K562 (cell line): ENCODE results near the gene TIMM22. TPM values are rescaled to one million over a fixed set of nuclear protein-coding genes. Genes with fewer than 3 reads are reported as not detected.

ENCODE experiments used
- ATAC-seq: fragments of 200-7000 bp; cut with Tn5 transposase; 3 replicates; pipeline ENCODE4 v1.9.1; 2020; ENCODE audit warnings: moderate library complexity
- BruUV-seq: library from RNA; stranded (reverse); fragments of 400-500 nt; replicated peaks from 2 replicates; lab custom pipeline; 2021; lab: Mats Ljungman, UMichigan
- CTCF ChIA-PET: fragments of 300-600 bp; formaldehyde crosslinking; extraction: SDS; loops from one replicate; lab custom pipeline; 2021; ENCODE audit warnings: low intra/inter-chr PET ratio; lab: Yijun Ruan, JAX
- POLR2A ChIA-PET: fragments of 300-600, 350-650 bp; sonication (Branson Sonifier 250); formaldehyde crosslinking; extraction: SDS; loops from one replicate; lab custom pipeline; 2021; ENCODE audit warnings: antibody characterized with exemption, inconsistent platforms; lab: Yijun Ruan, JAX
- DNase-seq, 4 experiments: peaks; one replicate each; pipeline versions ENCODE4 v3.0.0 to v3.0.0-alpha.2; 2011 to 2018; ENCODE audit warnings: low spot score in 3 of 4, mixed read lengths in 3 of 4; ENCODE audit errors: extremely low read depth in 1 of 4
- FAIRE-seq: peaks from 2 replicates; lab custom pipeline; 2011; peaks lifted over from hg19 to GRCh38; lab: Jason Lieb, UNC
- H2AFZ ChIP-seq: 2 replicates; pipeline ENCODE4 v1.6.0; 2011; ENCODE audit warnings: low read depth, low read length, control low read depth, inconsistent platforms
- H3K27ac ChIP-seq: fragments of 200-600 bp; 3 replicates; pipeline ENCODE4 v1.8.0; 2011; ENCODE audit warnings: low read depth, mild to moderate bottlenecking, control low read depth, inconsistent platforms, low read length, moderate library complexity, mixed read lengths; ENCODE audit errors: extremely low read depth
- H3K27me3 ChIP-seq, 2 experiments: fragments of 300-600 bp in 1 of 2; 2 replicates in 1 of 2; 3 replicates in 1 of 2; pipeline versions ENCODE4 v1.6.0 to v1.8.0; 2011; ENCODE audit warnings: inconsistent platforms in 2 of 2, low read length in 2 of 2, mild to moderate bottlenecking in 1 of 2, mixed read lengths in 1 of 2, moderate library complexity in 1 of 2; ENCODE audit not compliant: control insufficient read depth in 2 of 2, insufficient read depth in 2 of 2
- H3K36me3 ChIP-seq: fragments of 300-600 bp; 3 replicates; pipeline ENCODE4 v1.8.0; 2011; ENCODE audit warnings: mild to moderate bottlenecking, low read length, inconsistent platforms; ENCODE audit not compliant: control insufficient read depth, insufficient read depth
- H3K4me1 ChIP-seq, 2 experiments: fragments of 200-600 bp in 1 of 2; replicated peaks in 1 of 2; 2 replicates in 1 of 2; 3 replicates in 1 of 2; pipeline versions ENCODE4 v1.5.1 to v1.8.0; 2011; ENCODE audit warnings: inconsistent platforms in 2 of 2, low read length in 2 of 2, mild to moderate bottlenecking in 1 of 2, mixed read lengths in 1 of 2, moderate library complexity in 1 of 2; ENCODE audit not compliant: control insufficient read depth in 2 of 2, insufficient read depth in 2 of 2
- H3K4me2 ChIP-seq: 2 replicates; pipeline ENCODE4 v1.6.1; 2011; ENCODE audit warnings: low read length, control low read depth, inconsistent platforms, mixed read lengths; ENCODE audit not compliant: insufficient read depth
- H3K4me3 ChIP-seq: fragments of 200-600 bp; sonication (generic), shearing (Covaris generic); 2 replicates; pipeline ENCODE4 v1.5.1; 2016; ENCODE audit warnings: control low read depth, inconsistent platforms
- H3K79me2 ChIP-seq: fragments of 200-600 bp; 3 replicates; pipeline ENCODE4 v1.8.0; 2011; ENCODE audit warnings: low read length, inconsistent platforms; ENCODE audit not compliant: control insufficient read depth, insufficient read depth
- H3K9ac ChIP-seq, 2 experiments: 2 replicates each; pipeline versions ENCODE4 v1.6.0 to v1.6.1; 2011; ENCODE audit warnings: low read depth in 2 of 2, low read length in 2 of 2, control low read depth in 1 of 2, inconsistent platforms in 1 of 2, mild to moderate bottlenecking in 1 of 2, mixed read lengths in 1 of 2; ENCODE audit not compliant: insufficient read depth in 1 of 2
- H3K9me1 ChIP-seq: one replicate; pipeline ENCODE4 v1.6.0; 2011; ENCODE audit warnings: inconsistent platforms, mild to moderate bottlenecking, low read length, moderate library complexity; ENCODE audit not compliant: control insufficient read depth, insufficient read depth
- H3K9me3 ChIP-seq: replicated peaks from 2 replicates; pipeline ENCODE4 v1.5.1; 2011; ENCODE audit warnings: low read depth, low read length, inconsistent platforms; ENCODE audit not compliant: control insufficient read depth, insufficient read depth
- H4K20me1 ChIP-seq: replicated peaks from 2 replicates; pipeline ENCODE4 v1.6.1; 2011; ENCODE audit warnings: low read length, inconsistent platforms, mixed read lengths; ENCODE audit not compliant: control insufficient read depth, insufficient read depth
- CBX3 ChIP-seq, 2 experiments: IDR thresholded peaks; 1 replicate in 1 of 2; 2 replicates in 1 of 2; pipeline ENCODE4 v1.6.1; 2012; ENCODE audit warnings: inconsistent platforms in 2 of 2, low read length in 2 of 2, borderline replicate concordance in 1 of 2, control low read depth in 1 of 2
- CBX8 ChIP-seq: fragments of 200-600 bp; sonication (generic); IDR thresholded peaks from 2 replicates; pipeline ENCODE4 v1.6.1; 2012; ENCODE audit warnings: borderline replicate concordance, mixed run types, low read depth, mild to moderate bottlenecking, moderate library complexity, mixed read lengths, low read length, control low read depth, inconsistent platforms; ENCODE audit not compliant: poor library complexity, severe bottlenecking; ENCODE audit errors: extremely low read depth
- KDM4B ChIP-seq, 2 experiments: fragments of 450-650 bp in 1 of 2; sonication (generic) in 1 of 2; IDR thresholded peaks; 2 replicates each; pipeline ENCODE4 v1.6.1; 2016 to 2017; ENCODE audit warnings: borderline replicate concordance in 2 of 2, antibody characterized with exemption in 1 of 2, low read depth in 1 of 2, mild to moderate bottlenecking in 1 of 2
- LCOR ChIP-seq: sonication (generic); formaldehyde crosslinking; IDR thresholded peaks from 2 replicates; pipeline ENCODE4 v1.8.0; 2022; ENCODE audit warnings: mild to moderate bottlenecking, missing genetic modification reagents
- MLX ChIP-seq, 2 experiments: fragments of 450-650 bp in 1 of 2; sonication (generic) in 1 of 2; formaldehyde crosslinking; conservative IDR thresholded peaks; 2 replicates each; pipeline versions ENCODE4 v1.4.0 to v1.8.1; 2020 to 2022; ENCODE audit warnings: mild to moderate bottlenecking in 1 of 2, missing genetic modification reagents in 1 of 2
- NCOA1 ChIP-seq: fragments of 450-650 bp; IDR thresholded peaks from 2 replicates; pipeline ENCODE4 v1.6.1; 2016; ENCODE audit warnings: low read depth
- RBM34 ChIP-seq: fragments of 200-400 bp; formaldehyde crosslinking; IDR thresholded peaks from 2 replicates; pipeline ENCODE4 v1.6.1; 2018; ENCODE audit warnings: low read length, borderline replicate concordance; ENCODE audit not compliant: insufficient read depth
- TRIM24 ChIP-seq, 2 experiments: fragments of 450-650 bp; IDR thresholded peaks; 2 replicates each; pipeline ENCODE4 v1.6.1; 2016
- ZNF140 ChIP-seq: fragments of 250-450 bp; sonication (Bioruptor Pico); IDR thresholded peaks from 2 replicates; pipeline ENCODE4 v1.8.0; 2021; ENCODE audit warnings: moderate library complexity, mild to moderate bottlenecking, inconsistent platforms
- ZNF79 ChIP-seq: fragments of 250-450 bp; sonication (Bioruptor Pico); IDR thresholded peaks from 2 replicates; pipeline ENCODE4 v1.4.0; 2020; ENCODE audit warnings: low read depth, mild to moderate bottlenecking, moderate library complexity
- ZSCAN29 ChIP-seq: fragments of 450-650 bp; IDR thresholded peaks from 2 replicates; pipeline ENCODE4 v1.6.1; 2017
- WGBS: fragments of 100-300 bp; shearing (Covaris generic); methylation state at CpG from one replicate; pipeline ENCODE4 v1.1.6; 2016; ENCODE audit warnings: low coverage, mixed read lengths; ENCODE audit not compliant: insufficient coverage; ENCODE audit errors: missing lambda C conversion rate; 5-methylcytosine and 5-hydroxymethylcytosine counted together
- in situ Hi-C: fragments of 300-500 bp; cut with MboI; formaldehyde crosslinking; loops from 4 replicates; pipeline ENCODE4 v1.15.0; 2018; ENCODE audit warnings: inconsistent platforms, mixed read lengths
- intact Hi-C: fragments of 100-400 bp; cut with micrococcal nuclease; formaldehyde crosslinking; loops from 2 replicates; pipeline ENCODE4 v1.14.2; 2022
- polyA plus RNA-seq, 8 experiments: library from polyadenylated mRNA; depleted of rRNA in 4 of 8; stranded (reverse) in 5 of 8; unstranded in 3 of 8; fragments of >200 nt; fragmentation: Nextera tagmentation in 2 of 8; fragmentation: Illumina TruSeq in 1 of 8; extraction: Ambion mirVana in 2 of 8; extraction: Trizol in 1 of 8; gene quantifications; 2 replicates each; pipeline versions ENCODE4 v1.2.1 to v1.2.3, GENCODE V29; 2011 to 2014; ENCODE audit warnings: inconsistent platforms in 1 of 8, missing spikeins in 1 of 8
- total RNA-seq, 7 experiments: library from RNA; depleted of rRNA in 6 of 7; stranded (reverse); fragments of >200 nt in 6 of 7; fragmentation: Illumina TruSeq in 2 of 7; extraction: Trizol in 2 of 7; gene quantifications; 2 replicates each; pipeline versions ENCODE4 v1.2.1 to v1.2.3, GENCODE V29; 2011 to 2021; ENCODE audit warnings: low replicate concordance in 1 of 7
- TF ChIP-seq, protein P1 (sequence below): sonication (generic); formaldehyde crosslinking; IDR thresholded peaks from 2 replicates; pipeline ENCODE4 v1.8.0; 2022; ENCODE audit warnings: mild to moderate bottlenecking, missing genetic modification reagents

TIMM22 gene
- total and polyA plus RNA-seq, 9 of the 15 experiments (the other 6 are each of a cell fraction or from before 2014, with no cell fraction given), result 5.9 to 14.1 (median 10.3) TPM

DNA sequence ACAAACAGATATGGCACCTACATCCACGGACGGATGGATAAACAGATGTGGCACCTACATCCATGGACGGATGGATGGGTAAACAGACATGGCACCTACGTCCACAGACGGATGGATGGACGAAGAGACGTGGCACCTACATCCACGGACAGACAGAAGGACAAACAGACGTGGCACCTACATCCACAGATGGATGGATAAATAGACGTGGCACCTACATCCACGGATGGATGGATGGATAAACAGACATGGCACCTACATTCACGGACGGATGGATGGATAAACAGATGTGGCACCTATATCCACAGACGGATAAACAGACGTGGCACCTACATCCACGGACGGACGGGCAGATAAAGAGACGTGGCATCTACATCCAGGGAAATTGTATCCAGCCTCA, 45.6 kb downstream of the TIMM22 start:
- in situ Hi-C loops (no loop called here), intact Hi-C loops (no loop called here)
- DNase-seq (no peak), ATAC-seq (no peak), FAIRE-seq (no peak)
- H3K9me1 ChIP-seq, result no peaks in the 10 kb centered on the region
- no peaks in the 10 kb centered on the region for H4K20me1 ChIP-seq
- no peaks in the 10 kb centered on the region for H3K9me3 ChIP-seq
- peaks cover 0 to 11% of the 10 kb centered on the region in 2 experiments; a peak in 1 of 5 replicates for H3K4me1 ChIP-seq
- no peak overlapping the region for H2AFZ ChIP-seq
- H3K4me2 ChIP-seq, result no peak overlapping the region
- POLR2A ChIA-PET, result interaction anchor here (0.8 to 1.0 kb wide), 2 partner anchors 9 to 303 kb away, joined by 3 to 4 read pairs; no protein-coding TSS in a partner anchor
- WGBS, result under 1% methylated on average over 15 of the region's 19 CpGs
- no peak overlapping the region for H3K4me3 ChIP-seq
- no peaks in the 10 kb centered on the region for H3K79me2 ChIP-seq
- H3K9ac ChIP-seq, result no peak overlapping the region
- CTCF ChIA-PET, result no interaction called here
- H3K27me3 ChIP-seq, result peaks cover 32 to 77% of the 10 kb centered on the region in 2 experiments; a peak in 4 of 5 replicates
- no TSS peak for BruUV-seq
- no peaks in the 10 kb centered on the region for H3K36me3 ChIP-seq
- no peak overlapping the region for H3K27ac ChIP-seq
- TF ChIP-seq RBM34 (no peak), MLX (CRISPR knock-in tag; conservative IDR thresholded peaks at IDR 0.05) (no peak), ZNF140 (CRISPR knock-in tag) (no peak), CBX8 (no peak), CBX3 (IDR thresholded peaks at IDR 0.05; ENCODE audit: borderline replicate concordance in 1 of 2, low read length in 2 of 2) (no peak), KDM4B (IDR thresholded peaks at IDR 0.05; ENCODE audit: borderline replicate concordance in 2 of 2, low read depth in 1 of 2) (no peak), ZNF79 (no peak), TRIM24 (IDR thresholded peaks at IDR 0.05) (no peak), ZSCAN29 (no peak), NCOA1 (no peak), LCOR (CRISPR knock-in tag) (no peak)
- TF ChIP-seq, protein P1, sequence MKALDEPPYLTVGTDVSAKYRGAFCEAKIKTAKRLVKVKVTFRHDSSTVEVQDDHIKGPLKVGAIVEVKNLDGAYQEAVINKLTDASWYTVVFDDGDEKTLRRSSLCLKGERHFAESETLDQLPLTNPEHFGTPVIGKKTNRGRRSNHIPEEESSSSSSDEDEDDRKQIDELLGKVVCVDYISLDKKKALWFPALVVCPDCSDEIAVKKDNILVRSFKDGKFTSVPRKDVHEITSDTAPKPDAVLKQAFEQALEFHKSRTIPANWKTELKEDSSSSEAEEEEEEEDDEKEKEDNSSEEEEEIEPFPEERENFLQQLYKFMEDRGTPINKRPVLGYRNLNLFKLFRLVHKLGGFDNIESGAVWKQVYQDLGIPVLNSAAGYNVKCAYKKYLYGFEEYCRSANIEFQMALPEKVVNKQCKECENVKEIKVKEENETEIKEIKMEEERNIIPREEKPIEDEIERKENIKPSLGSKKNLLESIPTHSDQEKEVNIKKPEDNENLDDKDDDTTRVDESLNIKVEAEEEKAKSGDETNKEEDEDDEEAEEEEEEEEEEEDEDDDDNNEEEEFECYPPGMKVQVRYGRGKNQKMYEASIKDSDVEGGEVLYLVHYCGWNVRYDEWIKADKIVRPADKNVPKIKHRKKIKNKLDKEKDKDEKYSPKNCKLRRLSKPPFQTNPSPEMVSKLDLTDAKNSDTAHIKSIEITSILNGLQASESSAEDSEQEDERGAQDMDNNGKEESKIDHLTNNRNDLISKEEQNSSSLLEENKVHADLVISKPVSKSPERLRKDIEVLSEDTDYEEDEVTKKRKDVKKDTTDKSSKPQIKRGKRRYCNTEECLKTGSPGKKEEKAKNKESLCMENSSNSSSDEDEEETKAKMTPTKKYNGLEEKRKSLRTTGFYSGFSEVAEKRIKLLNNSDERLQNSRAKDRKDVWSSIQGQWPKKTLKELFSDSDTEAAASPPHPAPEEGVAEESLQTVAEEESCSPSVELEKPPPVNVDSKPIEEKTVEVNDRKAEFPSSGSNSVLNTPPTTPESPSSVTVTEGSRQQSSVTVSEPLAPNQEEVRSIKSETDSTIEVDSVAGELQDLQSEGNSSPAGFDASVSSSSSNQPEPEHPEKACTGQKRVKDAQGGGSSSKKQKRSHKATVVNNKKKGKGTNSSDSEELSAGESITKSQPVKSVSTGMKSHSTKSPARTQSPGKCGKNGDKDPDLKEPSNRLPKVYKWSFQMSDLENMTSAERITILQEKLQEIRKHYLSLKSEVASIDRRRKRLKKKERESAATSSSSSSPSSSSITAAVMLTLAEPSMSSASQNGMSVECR (CRISPR knock-in tag), result no peak
